H1 (cell line): ENCODE measurements around the gene AOAH. TPM values are rescaled to one million over a fixed set of nuclear protein-coding genes. Genes with fewer than 3 reads are reported as not detected.
"Not testable (repeated sequence)": the region's sequence is repeated elsewhere in the genome, so short reads cannot be mapped to it uniquely, and the experiment has no call there.

Source experiments
- CTCF ChIA-PET: fragments of 300-600 bp; sonication (Branson Sonifier 250); formaldehyde crosslinking; loops from one replicate; lab custom pipeline; 2021; ENCODE audit not compliant: partially characterized antibody; lab: Charles Lee
- POLR2A ChIA-PET: fragments of 300-600 bp; sonication (Branson Sonifier 250); formaldehyde crosslinking; loops from one replicate; lab custom pipeline; 2021; ENCODE audit warnings: inconsistent platforms; ENCODE audit not compliant: partially characterized antibody; lab: Charles Lee
- DNase-seq, 2 experiments: peaks; one replicate each; pipeline versions ENCODE4 v3.0.0 to v3.0.0-alpha.2; 2010 to 2022; ENCODE audit warnings: low spot score in 2 of 2, low read depth in 1 of 2, mixed read lengths in 1 of 2
- FAIRE-seq: peaks from 2 replicates; lab custom pipeline; 2011; peaks lifted over from hg19 to GRCh38; lab: Jason Lieb, UNC
- H2AFZ ChIP-seq: 2 replicates; pipeline ENCODE4 v1.8.1; 2012; ENCODE audit warnings: low read length, inconsistent platforms
- H2AK5ac ChIP-seq: 2 replicates; pipeline ENCODE4 v1.6.1; 2013; ENCODE audit warnings: low read depth, low read length
- H2BK120ac ChIP-seq: replicated peaks from 2 replicates; pipeline ENCODE3; 2013; ENCODE audit warnings: low read depth, low read length, inconsistent platforms
- H2BK12ac ChIP-seq: 2 replicates; pipeline ENCODE4 v1.6.1; 2013; ENCODE audit warnings: low read depth, low read length
- H2BK15ac ChIP-seq: 2 replicates; pipeline ENCODE4 v1.6.1; 2013; ENCODE audit warnings: low read length
- H2BK20ac ChIP-seq: 2 replicates; pipeline ENCODE4 v1.6.1; 2013; ENCODE audit warnings: low read length
- H2BK5ac ChIP-seq: 2 replicates; pipeline ENCODE4 v1.6.1; 2013; ENCODE audit warnings: low read depth, low read length
- H3K14ac ChIP-seq: 2 replicates; pipeline ENCODE4 v1.6.1; 2013; ENCODE audit warnings: inconsistent platforms; ENCODE audit not compliant: insufficient read length
- H3K18ac ChIP-seq: 2 replicates; pipeline ENCODE4 v1.6.1; 2013; ENCODE audit warnings: low read length; ENCODE audit errors: extremely low read depth
- H3K23ac ChIP-seq: 2 replicates; pipeline ENCODE4 v1.6.1; 2013; ENCODE audit warnings: inconsistent platforms; ENCODE audit not compliant: insufficient read length
- H3K23me2 ChIP-seq: 2 replicates; pipeline ENCODE4 v1.6.1; 2013; ENCODE audit warnings: low read depth, low read length
- H3K27ac ChIP-seq: 2 replicates; pipeline ENCODE4 v1.6.1; 2011; ENCODE audit warnings: low read depth, low read length, inconsistent platforms
- H3K27me3 ChIP-seq, 4 experiments: replicated peaks in 1 of 4; 1 replicate in 1 of 4; 2 replicates in 3 of 4; pipeline versions ENCODE4 v1.6.1 to v1.8.1; 2011 to 2013; ENCODE audit warnings: low read length in 3 of 4, mild to moderate bottlenecking in 3 of 4, inconsistent platforms in 2 of 4, mixed read lengths in 2 of 4, moderate library complexity in 1 of 4; ENCODE audit not compliant: control insufficient read depth in 3 of 4, insufficient read depth in 3 of 4; ENCODE audit errors: extremely low read depth in 1 of 4
- H3K36me3 ChIP-seq, 4 experiments: 2 replicates each; pipeline versions ENCODE4 v1.6.1 to v1.8.1; 2011 to 2013; ENCODE audit warnings: mild to moderate bottlenecking in 4 of 4, low read length in 3 of 4, moderate library complexity in 2 of 4, control low read depth in 1 of 4, inconsistent platforms in 1 of 4; ENCODE audit not compliant: insufficient read depth in 4 of 4, control insufficient read depth in 2 of 4
- H3K4ac ChIP-seq: replicated peaks from 2 replicates; pipeline ENCODE3; 2013; ENCODE audit warnings: low read length, low read depth, mixed read lengths, inconsistent platforms; ENCODE audit not compliant: insufficient read length
- H3K4me1 ChIP-seq, 4 experiments: replicated peaks in 1 of 4; 1 replicate in 1 of 4; 2 replicates in 3 of 4; pipeline versions ENCODE4 v1.6.1 to v1.8.1; 2011 to 2013; ENCODE audit warnings: low read length in 3 of 4, inconsistent platforms in 2 of 4, mixed read lengths in 1 of 4; ENCODE audit not compliant: insufficient read depth in 4 of 4, control insufficient read depth in 3 of 4
- H3K4me2 ChIP-seq, 2 experiments: 2 replicates each; pipeline versions ENCODE4 v1.6.1 to v1.8.1; 2011 to 2013; ENCODE audit warnings: low read depth in 2 of 2, low read length in 2 of 2, control low read depth in 1 of 2, inconsistent platforms in 1 of 2, mild to moderate bottlenecking in 1 of 2; ENCODE audit not compliant: insufficient read depth in 1 of 2
- H3K4me3 ChIP-seq, 4 experiments: fragments of 200-600, 300-600 bp in 1 of 4; sonication (generic), shearing (Covaris generic), sonication (Bioruptor Twin) in 1 of 4; 2 replicates each; pipeline versions ENCODE4 v1.5.1 to v1.8.1; 2011 to 2016; ENCODE audit warnings: low read length in 4 of 4, low read depth in 3 of 4, control low read depth in 2 of 4, inconsistent platforms in 2 of 4, mild to moderate bottlenecking in 2 of 4, mixed read lengths in 1 of 4, moderate library complexity in 1 of 4; ENCODE audit not compliant: insufficient read depth in 2 of 4; ENCODE audit errors: extremely low read depth in 1 of 4
- H3K56ac ChIP-seq: replicated peaks from 2 replicates; pipeline ENCODE3; 2013; ENCODE audit warnings: low read depth, mild to moderate bottlenecking, mixed read lengths, low read length, inconsistent platforms; ENCODE audit not compliant: insufficient read length
- H3K79me1 ChIP-seq: 2 replicates; pipeline ENCODE4 v1.6.1; 2013; ENCODE audit warnings: low read depth, low read length, control low read depth
- H3K79me2 ChIP-seq, 2 experiments: 2 replicates each; pipeline versions ENCODE4 v1.6.1 to v1.8.1; 2012 to 2013; ENCODE audit warnings: low read length in 2 of 2, mild to moderate bottlenecking in 2 of 2, inconsistent platforms in 1 of 2; ENCODE audit not compliant: insufficient read depth in 2 of 2, control insufficient read depth in 1 of 2
- H3K9ac ChIP-seq, 4 experiments: replicated peaks in 1 of 4; 1 replicate in 1 of 4; 2 replicates in 3 of 4; pipeline versions ENCODE4 v1.6.1 to v1.8.1; 2011 to 2013; ENCODE audit warnings: low read depth in 3 of 4, low read length in 3 of 4, control low read depth in 2 of 4, mild to moderate bottlenecking in 2 of 4, moderate library complexity in 2 of 4, inconsistent platforms in 1 of 4; ENCODE audit errors: extremely low read depth in 1 of 4
- H3K9me3 ChIP-seq, 2 experiments: 2 replicates each; pipeline versions ENCODE4 v1.6.1 to v1.8.1; 2012 to 2013; ENCODE audit warnings: mild to moderate bottlenecking in 2 of 2, moderate library complexity in 2 of 2, control low read depth in 1 of 2, inconsistent platforms in 1 of 2, low read depth in 1 of 2, low read length in 1 of 2, mixed read lengths in 1 of 2; ENCODE audit not compliant: insufficient read depth in 2 of 2
- H4K20me1 ChIP-seq, 2 experiments: replicated peaks in 1 of 2; 2 replicates each; pipeline versions ENCODE3 to v1.8.1; 2011 to 2013; ENCODE audit warnings: inconsistent platforms in 2 of 2, low read length in 2 of 2, mild to moderate bottlenecking in 1 of 2; ENCODE audit not compliant: insufficient read depth in 2 of 2, control insufficient read depth in 1 of 2
- H4K5ac ChIP-seq: 2 replicates; pipeline ENCODE4 v1.6.1; 2013; ENCODE audit warnings: low read length, low read depth, mixed read lengths, inconsistent platforms; ENCODE audit not compliant: insufficient read length
- H4K8ac ChIP-seq: 2 replicates; pipeline ENCODE4 v1.8.0; 2013; ENCODE audit warnings: mild to moderate bottlenecking, moderate library complexity, low read length, inconsistent platforms; ENCODE audit not compliant: insufficient read depth; ENCODE audit errors: extremely low read depth
- H4K91ac ChIP-seq: replicated peaks from 2 replicates; pipeline ENCODE3; 2013; ENCODE audit warnings: low read length, mixed read lengths, inconsistent platforms; ENCODE audit not compliant: insufficient read length
- SUZ12 ChIP-seq: fragments of 200-600 bp; sonication (generic); IDR thresholded peaks from 2 replicates; pipeline ENCODE4 v1.6.1; 2012; ENCODE audit warnings: mild to moderate bottlenecking, inconsistent platforms, low read length, moderate library complexity, mixed read lengths
- TEAD4 ChIP-seq: IDR thresholded peaks from 2 replicates; pipeline ENCODE4 v1.6.1; 2012; ENCODE audit warnings: low read depth, low read length, inconsistent platforms, mixed read lengths
- ZNF274 ChIP-seq: IDR thresholded peaks from 2 replicates; pipeline ENCODE4 v1.7.0; 2012; ENCODE audit warnings: low read length, borderline replicate concordance; ENCODE audit errors: extremely low read depth
- WGBS, 2 experiments: shearing (Covaris generic) in 1 of 2; methylation state at CpG; one replicate each; pipeline versions ENCODE4 v1.1.6 to v1.1.7; 2013 to 2015; ENCODE audit warnings: low lambda C conversion rate in 2 of 2, mixed read lengths in 2 of 2, inconsistent platforms in 1 of 2, low coverage in 1 of 2, missing lambda C conversion rate in 1 of 2; ENCODE audit not compliant: insufficient replicate concordance in 2 of 2, insufficient coverage in 1 of 2, insufficient read length in 1 of 2; ENCODE audit errors: extremely low coverage in 1 of 2, missing lambda C conversion rate in 1 of 2; 5-methylcytosine and 5-hydroxymethylcytosine counted together
- polyA plus RNA-seq, 7 experiments: library from polyadenylated mRNA; depleted of rRNA in 3 of 7; stranded (reverse) in 5 of 7; unstranded in 2 of 7; fragments of >200 nt in 5 of 7; fragments of 200-250 nt in 2 of 7; gene quantifications; 1 replicate in 5 of 7; 2 replicates in 1 of 7; 4 replicates in 1 of 7; pipeline versions ENCODE4 v1.2.1 to v1.2.3, GENCODE V29; 2011 to 2013; ENCODE audit warnings: missing spikeins in 2 of 7, mixed read lengths in 2 of 7
- total RNA-seq: library from RNA; stranded (reverse); fragmentation: NEBNext Ultra II Directional; extraction: Animal tissue kit (Norgen Biotek cat#: 25700); gene quantifications from 2 replicates; pipeline ENCODE4 v1.2.1, GENCODE V29; 2021

AOAH gene
- total and polyA plus RNA-seq, 2 of the 8 experiments (the other 6 are each of a cell fraction or from before 2014, with no cell fraction given) = 0.08 TPM; not detected in 1

DNA sequence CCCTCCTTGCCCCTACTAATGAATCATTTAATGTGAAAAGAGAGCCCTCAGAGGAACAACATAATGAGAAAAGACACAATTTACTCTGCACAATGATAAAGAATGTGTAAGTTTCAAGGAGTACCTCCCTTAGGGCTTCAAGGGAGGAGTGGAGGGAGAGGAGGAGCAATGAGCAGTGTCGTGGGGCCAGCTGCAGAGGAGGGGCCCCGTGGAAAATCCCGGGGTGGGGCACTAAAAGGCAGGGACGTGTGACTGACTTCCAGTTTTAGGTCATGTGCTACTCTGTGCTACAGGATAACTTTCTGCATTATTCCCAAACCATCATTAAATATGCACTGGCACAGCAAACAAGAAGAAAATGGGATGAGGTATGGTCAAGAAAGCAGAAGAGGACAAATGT lies 226.5 kb downstream of the AOAH start (continued):
- no peak for TF ChIP-seq ZNF274
- no peak for TF ChIP-seq SUZ12
- no peak for TF ChIP-seq TEAD4

DNA sequence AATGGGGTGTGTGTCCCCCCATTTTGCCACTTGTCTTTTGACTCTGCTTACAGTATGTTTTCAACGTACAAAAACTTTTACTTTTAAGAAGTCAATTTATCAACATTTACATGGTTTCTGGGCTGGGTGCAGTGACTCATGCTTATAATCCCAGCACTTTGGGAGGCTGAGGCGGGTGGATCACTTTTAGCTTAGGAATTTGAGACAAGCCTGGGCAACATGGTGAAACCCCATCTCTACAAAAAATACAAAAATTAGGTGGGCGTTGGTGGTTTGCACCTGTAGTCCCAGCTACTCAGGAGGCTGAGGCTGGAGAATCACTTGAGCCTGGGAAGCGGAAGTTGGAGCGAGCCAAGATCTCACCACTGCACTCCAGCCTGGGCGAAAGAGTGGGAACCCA lies 227.1 kb downstream of the AOAH start:
- CTCF ChIA-PET = interaction anchor here (0.5 to 1.5 kb wide), 3 partner anchors 173 to 691 kb away, joined by 3 to 5 read pairs (median 3); no protein-coding TSS in a partner anchor
- H3K79me2 ChIP-seq, H3K9ac ChIP-seq, POLR2A ChIA-PET, H3K23me2 ChIP-seq, H3K27ac ChIP-seq, H2AK5ac ChIP-seq, H3K23ac ChIP-seq, H3K14ac ChIP-seq, H3K18ac ChIP-seq, H2BK120ac ChIP-seq, H3K9me3 ChIP-seq, H2BK5ac ChIP-seq, H2AFZ ChIP-seq, H3K56ac ChIP-seq, H4K8ac ChIP-seq, H3K4me2 ChIP-seq, H3K79me1 ChIP-seq, H4K91ac ChIP-seq, DNase-seq, H3K36me3 ChIP-seq, H3K4me3 ChIP-seq, H4K20me1 ChIP-seq, H3K4me1 ChIP-seq, H2BK20ac ChIP-seq, FAIRE-seq, H2BK15ac ChIP-seq, H4K5ac ChIP-seq, H2BK12ac ChIP-seq, H3K4ac ChIP-seq, H3K27me3 ChIP-seq: not testable (repeated sequence)
- WGBS, 2 experiments = 91% methylated on average over 6 of the region's 6 CpGs; no CpG with 5 or more reads in 1 of the 2 experiments
